SK-N-SH (cell line): ENCODE measurements around the gene KCNQ5. TPM values are rescaled to one million over a fixed set of nuclear protein-coding genes. Genes with fewer than 3 reads are reported as not detected.

Source experiments
- CTCF ChIA-PET: fragments of 300-600, 350-600 bp; formaldehyde crosslinking; extraction: SDS; loops from one replicate; lab custom pipeline; 2021; lab: Yijun Ruan, JAX
- POLR2A ChIA-PET: fragments of 350-600 bp; sonication (Branson Sonifier 250); formaldehyde crosslinking; extraction: SDS; loops from one replicate; lab custom pipeline; 2020; ENCODE audit warnings: antibody characterized with exemption, inconsistent platforms; lab: Yijun Ruan, JAX
- DNase-seq: peaks from one replicate; pipeline ENCODE4 v3.0.0; 2012
- H2AFZ ChIP-seq: fragments of 200-600 bp; sonication (generic); 2 replicates; pipeline ENCODE4 v1.8.1; 2016; ENCODE audit warnings: antibody characterized with exemption, mild to moderate bottlenecking, low read depth
- H3F3A ChIP-seq: fragments of 200-600 bp; sonication (generic); replicated peaks from 2 replicates; pipeline ENCODE3; 2016; ENCODE audit warnings: antibody characterized with exemption, mild to moderate bottlenecking; ENCODE audit not compliant: insufficient read depth
- H3K27ac ChIP-seq, 2 experiments: fragments of 200-500 bp in 1 of 2; fragments of 200-600 bp in 1 of 2; sonication (Bioruptor generic) in 1 of 2; sonication (generic), shearing (Covaris generic) in 1 of 2; 2 replicates each; pipeline versions ENCODE4 v1.5.1 to v1.6.1; 2014 to 2016; ENCODE audit warnings: low read depth in 2 of 2, inconsistent platforms in 1 of 2, low read length in 1 of 2, mild to moderate bottlenecking in 1 of 2, mixed read lengths in 1 of 2
- H3K27me3 ChIP-seq: fragments of 200-600 bp; sonication (generic), shearing (Covaris generic); 2 replicates; pipeline ENCODE4 v1.6.1; 2016; ENCODE audit warnings: mixed run types; ENCODE audit not compliant: insufficient read depth
- H3K36me3 ChIP-seq, 2 experiments: fragments of 200-500 bp in 1 of 2; fragments of 200-600 bp in 1 of 2; sonication (Bioruptor generic) in 1 of 2; sonication (generic) in 1 of 2; replicated peaks in 1 of 2; 2 replicates each; pipeline versions ENCODE3 to v1.5.1; 2014 to 2016; ENCODE audit warnings: low read length in 1 of 2, mild to moderate bottlenecking in 1 of 2; ENCODE audit not compliant: insufficient read depth in 2 of 2, control insufficient read depth in 1 of 2
- H3K4me1 ChIP-seq, 2 experiments: fragments of 200-500 bp in 1 of 2; fragments of 200-600 bp in 1 of 2; sonication (Bioruptor generic) in 1 of 2; sonication (generic), shearing (Covaris generic) in 1 of 2; 2 replicates each; pipeline versions ENCODE4 v1.5.1 to v1.6.1; 2014 to 2016; ENCODE audit warnings: low read depth in 1 of 2, low read length in 1 of 2, mixed run types in 1 of 2; ENCODE audit not compliant: insufficient read depth in 2 of 2, control insufficient read depth in 1 of 2
- H3K4me2 ChIP-seq: fragments of 200-600 bp; sonication (generic), shearing (Covaris generic); 2 replicates; pipeline ENCODE4 v1.6.1; 2017; ENCODE audit warnings: mixed run types
- H3K4me3 ChIP-seq, 2 experiments: fragments of 200-500 bp in 1 of 2; fragments of 200-600 bp in 1 of 2; sonication (Bioruptor generic) in 1 of 2; sonication (generic), shearing (Covaris generic) in 1 of 2; 2 replicates each; pipeline versions ENCODE4 v1.5.1 to v1.8.1; 2014 to 2016; ENCODE audit warnings: low read depth in 2 of 2, inconsistent platforms in 1 of 2, low read length in 1 of 2, mild to moderate bottlenecking in 1 of 2, mixed read lengths in 1 of 2, moderate library complexity in 1 of 2
- H3K79me2 ChIP-seq: fragments of 200-600 bp; sonication (generic); 2 replicates; pipeline ENCODE4 v1.8.1; 2017; ENCODE audit warnings: mild to moderate bottlenecking; ENCODE audit not compliant: insufficient read depth
- H3K9ac ChIP-seq: fragments of 200-600 bp; sonication (generic); 2 replicates; pipeline ENCODE4 v1.6.1; 2017; ENCODE audit warnings: mixed run types
- H3K9me2 ChIP-seq: fragments of 200-600 bp; sonication (generic); 2 replicates; pipeline ENCODE4 v1.6.1; 2017; ENCODE audit warnings: mixed run types
- H3K9me3 ChIP-seq: fragments of 200-600 bp; sonication (generic); 2 replicates; pipeline ENCODE4 v1.6.1; 2017; ENCODE audit warnings: mixed run types, mild to moderate bottlenecking, moderate library complexity
- H4K20me1 ChIP-seq: fragments of 200-600 bp; sonication (generic); 2 replicates; pipeline ENCODE4 v1.6.1; 2017; ENCODE audit warnings: mild to moderate bottlenecking, mixed run types; ENCODE audit not compliant: insufficient read depth
- EP300 ChIP-seq, 2 experiments: IDR thresholded peaks; 2 replicates each; pipeline versions ENCODE4 v1.4.0 to v1.6.1; 2012; ENCODE audit warnings: borderline replicate concordance in 1 of 2, low read depth in 1 of 2, low read length in 1 of 2
- FOSL2 ChIP-seq: IDR thresholded peaks from 2 replicates; pipeline ENCODE4 v1.4.0; 2012; ENCODE audit warnings: low read depth, mild to moderate bottlenecking, moderate library complexity, borderline replicate concordance
- FOXM1 ChIP-seq: IDR thresholded peaks from 2 replicates; pipeline ENCODE4 v1.4.0; 2012; ENCODE audit warnings: low read depth, mild to moderate bottlenecking
- GABPA ChIP-seq: IDR thresholded peaks from 2 replicates; pipeline ENCODE4 v1.4.0; 2012; ENCODE audit warnings: low read depth, mild to moderate bottlenecking
- GATA2 ChIP-seq: sonication (generic); formaldehyde crosslinking; IDR thresholded peaks from 2 replicates; pipeline ENCODE4 v1.5.0; 2020; ENCODE audit warnings: mild to moderate bottlenecking, missing genetic modification reagents
- JUND ChIP-seq: IDR thresholded peaks from 2 replicates; pipeline ENCODE4 v1.4.0; 2012
- MEF2A ChIP-seq: IDR thresholded peaks from 2 replicates; pipeline ENCODE4 v1.4.0; 2012; ENCODE audit warnings: low read depth, borderline replicate concordance
- MXI1 ChIP-seq: IDR thresholded peaks from 2 replicates; pipeline ENCODE4 v1.6.1; 2012; ENCODE audit warnings: mild to moderate bottlenecking, low read depth, low read length, improper control_type of control experiment
- NFIC ChIP-seq: IDR thresholded peaks from 2 replicates; pipeline ENCODE4 v1.4.0; 2012; ENCODE audit warnings: borderline replicate concordance
- POLR2AphosphoS5 ChIP-seq: IDR thresholded peaks from 2 replicates; pipeline ENCODE4 v1.6.1; 2012; ENCODE audit warnings: low read depth, low read length
- RAD21 ChIP-seq: IDR thresholded peaks from 2 replicates; pipeline ENCODE4 v1.6.1; 2012; ENCODE audit warnings: mild to moderate bottlenecking, low read length
- RCOR1 ChIP-seq: fragments of 150-350 bp; IDR thresholded peaks from 2 replicates; pipeline ENCODE4 v1.6.1; 2017; ENCODE audit warnings: antibody characterized with exemption, low read length
- RXRA ChIP-seq: IDR thresholded peaks from 2 replicates; pipeline ENCODE4 v1.4.0; 2012; ENCODE audit warnings: low read depth, mild to moderate bottlenecking, borderline replicate concordance
- SIN3A ChIP-seq: IDR thresholded peaks from 2 replicates; pipeline ENCODE4 v1.6.1; 2012; ENCODE audit warnings: low read depth, mild to moderate bottlenecking, low read length, moderate library complexity, borderline replicate concordance
- SMC3 ChIP-seq: IDR thresholded peaks from 2 replicates; pipeline ENCODE4 v1.6.1; 2012; ENCODE audit warnings: low read depth, low read length, improper control_type of control experiment
- TAF1 ChIP-seq: IDR thresholded peaks from 2 replicates; pipeline ENCODE4 v1.6.1; 2012; ENCODE audit warnings: low read depth, mild to moderate bottlenecking, low read length, moderate library complexity, borderline replicate concordance
- TCF12 ChIP-seq: IDR thresholded peaks from 2 replicates; pipeline ENCODE4 v1.4.0; 2012
- polyA plus RNA-seq, 3 experiments: library from polyadenylated mRNA; depleted of rRNA; stranded (reverse); fragments of >200 nt; gene quantifications; 2 replicates each; pipeline ENCODE4 v1.2.3, GENCODE V29; 2012
- TF ChIP-seq, protein P1 (sequence below): IDR thresholded peaks from 2 replicates; pipeline ENCODE4 v1.4.0; 2012; ENCODE audit warnings: low read depth
- TF ChIP-seq, protein P2 (sequence below): fragments of 200-600 bp; sonication (generic); IDR thresholded peaks from 2 replicates; pipeline ENCODE4 v1.6.1; 2017; ENCODE audit warnings: antibody characterized with exemption, mild to moderate bottlenecking, moderate library complexity
- TF ChIP-seq, protein P3 (sequence below): IDR thresholded peaks from 2 replicates; pipeline ENCODE4 v1.6.1; 2012; ENCODE audit warnings: mild to moderate bottlenecking, low read depth, low read length, moderate library complexity

KCNQ5 gene
- polyA plus RNA-seq, 1 of the 3 experiments (the other 2 are of a cell fraction): 3.2 TPM

DNA sequence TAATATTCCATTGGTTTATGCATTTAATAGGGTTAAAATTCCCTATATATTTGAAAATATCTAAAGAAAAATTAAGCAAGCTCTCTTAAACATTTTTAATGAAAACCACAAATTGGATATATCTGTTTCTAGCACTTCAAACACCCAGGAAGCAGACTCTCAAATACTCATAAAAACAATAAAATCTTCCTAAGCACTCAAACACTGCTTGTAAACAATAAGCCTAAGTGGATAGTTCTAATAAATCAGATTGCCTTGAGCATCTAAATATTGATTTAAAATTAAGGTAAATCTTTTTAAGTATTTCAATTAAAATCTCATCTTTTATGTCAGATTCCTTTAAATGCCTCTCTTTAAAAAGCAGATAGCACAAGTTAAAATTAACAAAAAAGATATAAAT is 254.4 kb downstream of the KCNQ5 start:
- H3K27me3 ChIP-seq: no peaks in the 10 kb centered on the region
- H3K9me3 ChIP-seq: no peaks in the 10 kb centered on the region
- no peak overlapping the region for H3K27ac ChIP-seq
- no peak overlapping the region for H2AFZ ChIP-seq
- no peak for DNase-seq
- CTCF ChIA-PET: no interaction called here
- POLR2A ChIA-PET: no interaction called here
- H3K9me2 ChIP-seq: no peaks in the 10 kb centered on the region
- peaks cover 0 to 3% of the 10 kb centered on the region in 2 experiments for H3K36me3 ChIP-seq
- H3K4me3 ChIP-seq: no peak overlapping the region
- H3K9ac ChIP-seq: no peak overlapping the region
- H3K4me1 ChIP-seq: peaks cover 5 to 14% of the 10 kb centered on the region in 2 experiments; a peak in 3 of 4 replicates
- TF ChIP-seq JUND (no peak), SMC3 (no peak)
- H3F3A ChIP-seq: no peaks in the 10 kb centered on the region
- no peaks in the 10 kb centered on the region for H4K20me1 ChIP-seq
- no peak overlapping the region for H3K4me2 ChIP-seq
- H3K79me2 ChIP-seq: peaks cover 41% of the 10 kb centered on the region

DNA sequence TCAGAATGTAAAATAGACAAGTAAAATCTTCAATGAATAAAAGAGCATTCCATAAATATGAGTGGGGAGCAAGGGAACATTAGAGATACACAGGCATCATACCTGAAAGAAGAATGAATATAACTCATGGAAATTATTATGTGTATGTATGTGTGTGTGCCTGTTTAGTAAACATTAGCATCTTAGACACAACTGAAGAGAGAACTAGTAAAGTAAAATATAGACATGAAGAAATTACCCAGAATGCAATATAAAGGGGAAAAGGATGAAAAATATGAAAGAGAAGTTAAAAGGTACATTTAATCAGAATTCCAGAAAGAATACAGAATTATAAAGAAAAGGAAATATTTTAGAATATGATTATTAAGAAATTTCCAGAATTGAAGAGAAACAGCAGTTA is 264.3 kb downstream of the KCNQ5 start:
- TF ChIP-seq NFIC: no peak
- no peak for TF ChIP-seq FOXM1
- TF ChIP-seq, protein P1, sequence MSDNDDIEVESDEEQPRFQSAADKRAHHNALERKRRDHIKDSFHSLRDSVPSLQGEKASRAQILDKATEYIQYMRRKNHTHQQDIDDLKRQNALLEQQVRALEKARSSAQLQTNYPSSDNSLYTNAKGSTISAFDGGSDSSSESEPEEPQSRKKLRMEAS: no peak
- TF ChIP-seq, protein P2, sequence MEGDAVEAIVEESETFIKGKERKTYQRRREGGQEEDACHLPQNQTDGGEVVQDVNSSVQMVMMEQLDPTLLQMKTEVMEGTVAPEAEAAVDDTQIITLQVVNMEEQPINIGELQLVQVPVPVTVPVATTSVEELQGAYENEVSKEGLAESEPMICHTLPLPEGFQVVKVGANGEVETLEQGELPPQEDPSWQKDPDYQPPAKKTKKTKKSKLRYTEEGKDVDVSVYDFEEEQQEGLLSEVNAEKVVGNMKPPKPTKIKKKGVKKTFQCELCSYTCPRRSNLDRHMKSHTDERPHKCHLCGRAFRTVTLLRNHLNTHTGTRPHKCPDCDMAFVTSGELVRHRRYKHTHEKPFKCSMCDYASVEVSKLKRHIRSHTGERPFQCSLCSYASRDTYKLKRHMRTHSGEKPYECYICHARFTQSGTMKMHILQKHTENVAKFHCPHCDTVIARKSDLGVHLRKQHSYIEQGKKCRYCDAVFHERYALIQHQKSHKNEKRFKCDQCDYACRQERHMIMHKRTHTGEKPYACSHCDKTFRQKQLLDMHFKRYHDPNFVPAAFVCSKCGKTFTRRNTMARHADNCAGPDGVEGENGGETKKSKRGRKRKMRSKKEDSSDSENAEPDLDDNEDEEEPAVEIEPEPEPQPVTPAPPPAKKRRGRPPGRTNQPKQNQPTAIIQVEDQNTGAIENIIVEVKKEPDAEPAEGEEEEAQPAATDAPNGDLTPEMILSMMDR: no peak
- no peak for TF ChIP-seq GABPA
- no peak for TF ChIP-seq EP300 (IDR thresholded peaks at IDR 0.05; ENCODE audit: borderline replicate concordance in 1 of 2, low read depth in 1 of 2, low read length in 1 of 2)
- TF ChIP-seq FOSL2: no peak
- TF ChIP-seq GATA2 (CRISPR knock-in tag): no peak
- TF ChIP-seq RAD21: no peak
- TF ChIP-seq RXRA: no peak
- TF ChIP-seq, protein P3, sequence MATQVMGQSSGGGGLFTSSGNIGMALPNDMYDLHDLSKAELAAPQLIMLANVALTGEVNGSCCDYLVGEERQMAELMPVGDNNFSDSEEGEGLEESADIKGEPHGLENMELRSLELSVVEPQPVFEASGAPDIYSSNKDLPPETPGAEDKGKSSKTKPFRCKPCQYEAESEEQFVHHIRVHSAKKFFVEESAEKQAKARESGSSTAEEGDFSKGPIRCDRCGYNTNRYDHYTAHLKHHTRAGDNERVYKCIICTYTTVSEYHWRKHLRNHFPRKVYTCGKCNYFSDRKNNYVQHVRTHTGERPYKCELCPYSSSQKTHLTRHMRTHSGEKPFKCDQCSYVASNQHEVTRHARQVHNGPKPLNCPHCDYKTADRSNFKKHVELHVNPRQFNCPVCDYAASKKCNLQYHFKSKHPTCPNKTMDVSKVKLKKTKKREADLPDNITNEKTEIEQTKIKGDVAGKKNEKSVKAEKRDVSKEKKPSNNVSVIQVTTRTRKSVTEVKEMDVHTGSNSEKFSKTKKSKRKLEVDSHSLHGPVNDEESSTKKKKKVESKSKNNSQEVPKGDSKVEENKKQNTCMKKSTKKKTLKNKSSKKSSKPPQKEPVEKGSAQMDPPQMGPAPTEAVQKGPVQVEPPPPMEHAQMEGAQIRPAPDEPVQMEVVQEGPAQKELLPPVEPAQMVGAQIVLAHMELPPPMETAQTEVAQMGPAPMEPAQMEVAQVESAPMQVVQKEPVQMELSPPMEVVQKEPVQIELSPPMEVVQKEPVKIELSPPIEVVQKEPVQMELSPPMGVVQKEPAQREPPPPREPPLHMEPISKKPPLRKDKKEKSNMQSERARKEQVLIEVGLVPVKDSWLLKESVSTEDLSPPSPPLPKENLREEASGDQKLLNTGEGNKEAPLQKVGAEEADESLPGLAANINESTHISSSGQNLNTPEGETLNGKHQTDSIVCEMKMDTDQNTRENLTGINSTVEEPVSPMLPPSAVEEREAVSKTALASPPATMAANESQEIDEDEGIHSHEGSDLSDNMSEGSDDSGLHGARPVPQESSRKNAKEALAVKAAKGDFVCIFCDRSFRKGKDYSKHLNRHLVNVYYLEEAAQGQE: no peak
- TF ChIP-seq MEF2A: no peak
- no peak for TF ChIP-seq RCOR1
- TF ChIP-seq MXI1: no peak
- no peak for TF ChIP-seq SIN3A
- TF ChIP-seq TCF12: no peak
- no peak for TF ChIP-seq POLR2AphosphoS5
- no peak for TF ChIP-seq TAF1
- Histone ChIP-seq H3K36me3 (peaks cover 0 to 33% of the 10 kb centered on the region in 2 experiments), H3K9me2 (no peaks in the 10 kb centered on the region), H3K4me3 (no peak overlapping the region), H4K20me1 (no peaks in the 10 kb centered on the region), H3K9me3 (peaks cover 16% of the 10 kb centered on the region; the same call in 1 of the 2 replicates), H3K27ac (no peak overlapping the region), H3K4me2 (no peak overlapping the region), H3K4me1 (no peaks in the 10 kb centered on the region; a peak in 1 of 4 replicates), H3K27me3 (no peaks in the 10 kb centered on the region), H3K9ac (no peak overlapping the region), H3F3A (no peaks in the 10 kb centered on the region), H3K79me2 (peaks cover 6% of the 10 kb centered on the region), H2AFZ (no peak overlapping the region)
- POLR2A ChIA-PET: no interaction called here
- DNase-seq: no peak
- CTCF ChIA-PET: no interaction called here
